GM18498 (cell line): ENCODE measurements around the gene C6orf58.

ENCODE experiments used
- ATAC-seq: cut with Tn5 transposase; IDR thresholded peaks from one replicate; pipeline ENCODE4 v1.9.1; 2021; ENCODE audit warnings: mild to moderate bottlenecking, moderate library complexity; ENCODE audit not compliant: unreplicated experiment

Gene C6orf58

DNA sequence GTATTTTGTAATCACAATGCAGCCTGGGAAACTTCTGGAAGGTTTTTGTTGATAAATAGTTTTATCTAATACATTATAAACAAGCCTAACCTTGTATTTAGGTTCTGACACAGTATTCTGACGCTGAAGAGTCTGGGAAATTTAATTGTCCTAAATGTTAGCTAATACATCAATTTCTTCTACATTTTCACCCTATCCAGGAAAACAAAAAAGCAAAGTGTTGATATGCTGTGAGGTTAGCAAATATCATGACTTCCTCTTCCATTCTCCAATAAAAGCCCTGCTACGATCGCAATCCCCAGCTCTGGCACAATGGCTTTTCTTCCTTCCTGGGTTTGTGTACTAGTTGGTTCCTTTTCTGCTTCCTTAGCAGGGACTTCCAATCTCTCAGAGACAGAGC, at the start of gene C6orf58:
Gene C6orf58, plus strand, starts transcription at position 301 of the 400 bp plus-strand sequence. Its CDS starts 12 bp downstream, at position 313.
- ATAC-seq: no peak

GRCh38 chr6:127533011-127533410, 44.0 kb upstream of the C6orf58 start:
- no peak for ATAC-seq

DNA sequence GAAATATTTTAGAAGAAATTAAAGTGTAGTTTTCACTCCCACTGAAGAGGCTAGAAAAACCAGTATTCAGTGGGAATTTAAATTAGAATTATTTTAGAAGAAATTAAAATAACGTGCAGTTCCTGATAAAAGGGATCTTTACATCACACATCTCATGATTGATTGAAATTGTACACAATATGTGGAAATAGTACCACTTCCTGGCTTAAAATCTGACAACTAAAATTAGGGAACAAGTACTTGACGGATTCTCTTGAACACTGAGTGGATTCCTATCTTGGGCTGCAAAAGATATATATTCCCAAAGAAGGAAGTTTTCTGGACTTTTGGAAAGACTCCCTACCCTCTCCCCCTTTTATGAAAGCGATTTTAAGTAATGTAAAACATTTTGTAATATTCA, 43.2 kb upstream of the C6orf58 start:
- no peak for ATAC-seq

DNA sequence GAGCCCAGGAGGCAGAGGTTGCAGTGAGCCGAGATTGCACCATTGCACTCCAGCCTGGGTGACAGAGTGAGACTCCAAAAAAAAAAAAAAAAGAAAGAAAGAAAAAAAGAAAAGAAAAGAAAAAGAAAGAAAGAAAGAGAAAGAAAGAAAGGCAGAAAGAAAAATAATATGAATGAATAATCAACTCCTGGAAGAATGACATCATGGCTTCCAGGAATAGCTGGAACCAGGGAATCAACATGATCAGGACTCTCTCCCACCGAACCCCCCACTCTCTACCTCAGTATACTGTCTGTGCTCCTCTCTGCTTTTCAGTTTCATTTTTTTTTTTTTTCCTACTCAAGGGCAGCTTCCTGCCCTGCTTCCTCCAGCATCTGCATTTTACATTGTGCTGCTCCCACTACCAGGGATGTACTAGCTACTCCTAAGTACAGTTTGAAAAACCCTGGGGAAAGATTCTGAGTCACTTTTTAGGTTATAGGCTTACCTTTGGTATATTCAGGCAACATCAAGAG, 38.2 kb upstream of the C6orf58 start:
- ATAC-seq: no peak

- ATAC-seq: peak; percentile 70
These were observed 37.7 kb upstream of the C6orf58 start for GRCh38 chr6:127539272-127539671.

DNA sequence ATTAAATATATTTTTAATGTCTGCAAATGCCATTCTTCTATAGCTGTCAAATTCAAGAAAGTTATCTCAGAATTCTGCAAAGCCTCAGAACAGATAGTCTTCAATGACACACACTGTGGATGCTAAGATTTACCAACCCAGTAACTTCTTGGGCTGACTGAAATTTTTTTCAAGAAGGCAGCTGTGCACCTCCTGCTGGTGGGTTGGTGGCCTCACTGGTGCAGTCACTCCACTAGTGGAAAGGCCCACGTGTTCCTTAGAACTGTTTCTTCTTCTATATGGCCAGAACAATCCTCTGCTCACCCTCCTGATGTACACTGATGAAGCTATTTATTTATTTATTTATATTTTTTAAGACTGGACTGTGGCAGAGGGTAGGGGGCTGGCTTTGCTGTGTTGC, 29.8 kb upstream of the C6orf58 start:
- ATAC-seq: peak; percentile 64

DNA sequence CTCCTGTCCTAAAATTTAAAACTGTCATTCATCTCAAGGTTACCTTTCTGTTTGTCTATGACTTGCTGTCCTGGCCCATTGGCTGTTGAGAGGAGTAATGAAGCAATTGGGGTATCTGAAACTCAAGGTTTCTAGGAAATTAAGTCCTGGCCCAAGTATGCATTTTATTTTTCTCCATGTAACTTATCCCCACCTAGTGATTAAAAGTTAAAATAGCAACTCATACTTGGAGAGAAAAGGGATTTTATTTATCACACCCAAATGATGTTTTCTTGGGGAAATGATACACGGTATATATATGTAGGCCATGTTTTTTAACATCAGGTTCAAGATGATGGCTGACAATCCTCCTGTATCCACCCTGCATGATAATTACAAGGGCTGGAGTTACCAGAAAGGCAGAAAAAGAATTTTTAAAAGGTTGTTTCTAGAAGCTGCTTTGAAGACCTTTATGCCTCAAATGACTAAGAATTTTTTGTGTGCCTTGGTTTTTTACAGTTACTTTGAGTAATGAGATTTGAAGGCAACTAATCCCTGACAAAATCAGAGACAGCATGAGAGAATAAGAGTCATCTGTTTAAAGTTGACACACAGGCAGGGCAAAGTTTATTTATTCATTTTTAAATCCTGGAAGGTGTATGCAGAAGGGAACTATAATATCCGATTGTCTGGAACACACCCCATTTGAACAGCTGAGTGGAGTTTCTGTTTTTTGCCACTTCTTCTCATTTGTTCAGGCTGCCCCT, 28.9 kb upstream of the C6orf58 start:
- ATAC-seq: no peak

DNA sequence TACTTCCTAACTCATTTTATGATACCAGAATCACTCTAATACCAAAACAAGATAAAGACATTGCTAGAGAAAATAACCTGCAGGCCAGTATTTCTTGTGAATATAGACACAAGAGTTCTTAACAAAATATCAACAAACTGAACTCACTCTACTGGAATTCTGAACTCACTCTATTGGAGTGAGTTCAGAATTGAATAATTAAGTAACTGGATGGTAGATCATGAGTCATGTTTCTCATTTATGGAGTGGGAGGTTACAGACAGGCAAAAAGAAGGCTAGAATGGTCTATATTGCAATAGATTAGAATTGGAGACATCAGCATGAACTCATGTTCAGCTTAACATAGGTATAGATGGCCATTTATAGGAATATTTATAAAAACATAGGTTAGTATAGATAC, 26.6 kb upstream of the C6orf58 start:
- no peak for ATAC-seq

DNA sequence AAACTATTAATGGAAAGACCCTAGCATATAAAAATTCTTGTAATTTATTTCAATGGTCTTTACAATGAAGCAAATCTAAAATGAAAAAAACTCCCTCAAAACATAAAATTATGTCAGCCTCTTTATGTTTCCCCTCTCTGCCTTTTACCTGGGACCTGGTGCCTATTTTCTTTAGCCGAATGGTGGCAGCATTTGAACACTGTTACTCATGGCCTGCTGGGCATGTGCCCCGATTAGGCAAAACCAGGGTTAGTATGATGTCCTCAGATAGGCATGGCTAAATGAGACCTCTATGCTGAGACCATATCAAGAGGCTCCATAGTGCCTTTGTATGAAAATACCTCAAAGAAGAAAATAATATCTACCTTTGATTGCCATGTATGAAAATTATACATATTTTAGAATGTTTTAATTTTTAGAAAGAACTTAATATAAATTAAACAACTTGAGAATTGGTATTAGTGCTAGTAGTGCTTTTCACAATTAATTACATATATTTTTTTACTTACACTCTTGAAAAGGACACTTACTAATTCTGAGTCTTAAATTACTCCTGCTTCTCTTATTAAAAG, 22.5 kb upstream of the C6orf58 start:
- peak; percentile 87 for ATAC-seq

- ATAC-seq: no peak
These were observed 15.3 kb upstream of the C6orf58 start for GRCh38 chr6:127561660-127562059.

DNA sequence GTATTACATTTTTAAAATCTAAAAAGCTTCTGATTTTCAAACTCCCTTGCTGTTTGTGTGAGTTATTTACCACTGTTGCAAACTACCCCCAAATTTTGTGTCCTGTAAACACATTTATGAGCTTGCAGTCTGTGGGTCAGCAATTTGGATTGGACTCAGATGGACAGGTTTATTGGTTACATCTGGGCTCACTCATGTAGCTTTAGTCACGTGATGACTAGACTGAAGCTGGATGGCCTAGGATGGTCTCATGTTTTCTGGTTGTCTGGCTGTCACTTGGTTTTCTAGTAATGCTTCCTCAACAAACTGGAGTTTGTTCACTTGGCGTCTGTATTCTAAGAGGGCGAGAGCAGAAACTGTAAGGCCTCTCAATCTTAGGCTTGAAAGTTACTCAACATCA, 12.2 kb upstream of the C6orf58 start:
- no peak for ATAC-seq

GRCh38 chr6:127566119-127566518, 10.9 kb upstream of the C6orf58 start:
- ATAC-seq: no peak

DNA sequence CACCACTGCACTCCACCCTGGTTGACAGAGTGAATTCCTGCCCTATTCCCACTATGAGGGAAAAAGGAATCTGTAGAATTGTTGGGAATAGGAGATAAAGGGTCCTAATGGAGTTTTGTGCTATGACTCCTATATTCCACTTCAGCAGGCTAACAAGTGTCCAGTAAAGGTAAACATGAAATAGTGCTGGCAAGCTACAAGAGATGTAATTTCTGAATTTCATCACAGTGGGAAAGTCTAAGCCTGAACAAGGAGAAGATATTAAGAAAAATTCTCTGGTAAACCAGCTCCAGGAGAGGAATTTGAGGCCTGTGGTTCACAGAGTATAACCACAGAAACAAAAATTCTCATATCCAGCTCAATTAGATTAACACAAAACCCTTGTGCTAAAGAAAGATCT, 10.3 kb upstream of the C6orf58 start:
- no peak for ATAC-seq

GRCh38 chr6:127567476-127567875, 9.5 kb upstream of the C6orf58 start:
- no peak for ATAC-seq

GRCh38 chr6:127570739-127571389, 6.1 kb upstream of the C6orf58 start:
- peak; percentile 77 for ATAC-seq

DNA sequence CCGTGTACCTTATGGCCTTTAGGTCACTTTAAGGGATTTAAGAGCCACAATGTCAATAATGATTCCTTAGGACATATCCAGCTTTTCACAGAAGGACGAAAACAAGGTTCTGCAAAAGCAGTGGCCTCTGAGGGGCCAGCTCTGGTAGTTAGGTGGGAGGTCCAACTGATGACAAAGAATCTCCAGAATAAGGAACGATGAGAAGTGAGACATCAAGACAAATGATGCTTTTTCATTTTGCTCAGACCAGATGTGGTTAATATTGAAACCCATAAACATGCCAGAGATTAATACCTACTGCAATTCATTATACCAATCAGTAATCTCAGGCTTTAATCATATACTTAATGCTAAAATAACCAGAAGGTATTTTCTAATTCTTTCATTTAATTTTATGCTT, 1.9 kb downstream of the C6orf58 start:
- ATAC-seq: no peak

DNA sequence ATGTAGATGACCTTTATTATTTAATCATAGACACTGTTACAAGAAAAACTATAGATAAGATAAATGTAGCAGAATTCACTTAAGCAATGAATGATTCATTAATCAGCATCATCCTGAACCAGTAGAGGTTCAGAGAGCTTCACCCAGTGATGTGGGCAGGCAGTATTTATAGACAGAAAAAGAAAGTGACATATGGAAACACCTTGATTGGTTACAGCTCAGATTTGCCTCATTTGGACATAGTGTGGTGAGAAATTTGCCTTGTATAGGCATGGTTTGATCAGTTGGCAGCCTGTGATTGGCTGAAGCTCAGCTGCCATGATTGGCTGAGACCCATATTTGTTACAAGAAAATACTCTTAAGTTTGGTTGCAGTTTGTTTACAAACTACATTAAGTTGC, 4.6 kb downstream of the C6orf58 start:
- peak; percentile 38 for ATAC-seq

- ATAC-seq: no peak
These were observed 5.9 kb downstream of the C6orf58 start for GRCh38 chr6:127582777-127583462.

GRCh38 chr6:127585123-127585522, 8.1 kb downstream of the C6orf58 start:
- no peak for ATAC-seq

DNA sequence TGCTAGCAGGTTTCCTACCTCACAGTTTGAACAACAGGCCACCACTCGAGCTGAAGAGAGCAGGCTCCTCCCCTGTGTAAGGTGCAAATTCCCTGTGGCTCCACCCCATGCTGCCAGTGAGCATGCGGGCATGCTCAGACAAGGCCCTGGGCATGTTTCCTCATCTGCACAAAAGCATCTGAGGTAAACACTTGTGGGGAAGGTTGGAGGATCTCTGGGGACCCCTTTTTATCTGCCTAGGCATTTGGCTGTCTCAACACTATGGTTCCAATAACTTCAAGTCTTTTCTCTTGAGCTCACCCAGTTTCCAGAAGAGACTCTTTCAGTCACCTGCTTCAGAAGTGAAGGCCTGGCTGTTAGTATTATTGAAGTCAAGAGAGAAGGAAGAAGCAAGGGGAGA, 9.4 kb downstream of the C6orf58 start:
- peak; percentile 53 for ATAC-seq

DNA sequence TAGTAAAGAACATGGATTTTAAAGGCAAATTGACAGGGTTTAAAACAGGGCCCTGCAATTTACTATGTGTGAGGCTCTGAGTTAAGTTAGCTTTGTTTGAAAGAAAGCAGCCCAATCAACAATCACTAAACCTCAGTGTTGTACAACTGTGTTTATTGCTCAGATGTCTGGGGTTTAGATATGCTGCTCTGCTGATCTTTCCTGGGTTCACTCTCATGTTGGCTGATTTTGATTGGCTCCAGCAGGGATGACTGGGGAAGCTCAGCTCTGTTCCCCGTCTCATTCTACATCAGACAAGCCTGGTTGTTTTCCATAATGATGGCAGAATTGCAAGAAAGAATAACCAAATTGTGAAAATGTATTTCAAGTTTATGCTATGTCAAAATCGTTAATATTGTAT, 10.9 kb downstream of the C6orf58 start:
- no peak for ATAC-seq
